ENCODE results near the gene PAFAH1B2.
A peak's percentile ranks its signal among the peaks of the same experiment; 100 is the strongest.
"Not testable (repeated sequence)": the region's sequence is repeated elsewhere in the genome, so short reads cannot be mapped to it uniquely, and the experiment has no call there.

The PAFAH1B2 gene

GRCh38 chr11:117128289-117128688, 15.8 kb upstream of the PAFAH1B2 start:
- no peak for DNase-seq

- not testable (repeated sequence) for DNase-seq
These were observed 13.7 kb upstream of the PAFAH1B2 start for GRCh38 chr11:117130396-117130795.

GRCh38 chr11:117130879-117131278, 13.2 kb upstream of the PAFAH1B2 start:
- DNase-seq = no peak

GRCh38 chr11:117134431-117134830, 9.7 kb upstream of the PAFAH1B2 start:
- no peak for DNase-seq

- DNase-seq = not testable (repeated sequence)
These were observed 9.1 kb upstream of the PAFAH1B2 start for GRCh38 chr11:117134979-117135378.

GRCh38 chr11:117137223-117138086, 6.6 kb upstream of the PAFAH1B2 start:
- not testable (repeated sequence) for DNase-seq

GRCh38 chr11:117143390-117143789, 697 bp upstream of the PAFAH1B2 start:
- DNase-seq = no peak

GRCh38 chr11:117144477-117145392, 648 bp downstream of the PAFAH1B2 start:
- DNase-seq = peak; percentile 47

- no peak for DNase-seq
These were observed 1.3 kb downstream of the PAFAH1B2 start for GRCh38 chr11:117145393-117145761.

GRCh38 chr11:117146521-117146920, 2.4 kb downstream of the PAFAH1B2 start:
- DNase-seq = no peak

- no peak for DNase-seq
These were observed 8.0 kb downstream of the PAFAH1B2 start for GRCh38 chr11:117152066-117152465.

GRCh38 chr11:117154468-117154867, 10.4 kb downstream of the PAFAH1B2 start:
- DNase-seq = no peak

- no peak for DNase-seq
These were observed 13.4 kb downstream of the PAFAH1B2 start for GRCh38 chr11:117157507-117157906.

GRCh38 chr11:117159892-117160291, 15.8 kb downstream of the PAFAH1B2 start:
- DNase-seq = no peak

- DNase-seq = no peak
These were observed 16.7 kb downstream of the PAFAH1B2 start for GRCh38 chr11:117160826-117161225.

GRCh38 chr11:117166491-117166890, 22.4 kb downstream of the PAFAH1B2 start:
- no peak for DNase-seq

GRCh38 chr11:117169736-117170135, 25.6 kb downstream of the PAFAH1B2 start:
- DNase-seq = no peak

GRCh38 chr11:117170210-117170609, 26.1 kb downstream of the PAFAH1B2 start:
- no peak for DNase-seq

GRCh38 chr11:117171007-117171403, 26.9 kb downstream of the PAFAH1B2 start:
- no peak for DNase-seq

GRCh38 chr11:117171404-117172061, 27.4 kb downstream of the PAFAH1B2 start:
- no peak for DNase-seq

- DNase-seq = no peak
These were observed 28.8 kb downstream of the PAFAH1B2 start for GRCh38 chr11:117172724-117173421.

- no peak for DNase-seq
These were observed 31.0 kb downstream of the PAFAH1B2 start for GRCh38 chr11:117175104-117175503.
